Adrenal gland (tissue), 12 donors: ENCODE data around the gene THRAP3. TPM values are rescaled to one million over a fixed set of nuclear protein-coding genes. Genes with fewer than 3 reads are reported as not detected.
A peak's percentile ranks its signal among the peaks of the same experiment; 100 is the strongest.

ENCODE experiments used
- DNase-seq, 7 donors: peaks; one replicate each; pipeline ENCODE4 v3.0.0-alpha.2; 2019 to 2020
- H3K27ac ChIP-seq, 5 donors: fragments of 200-600 bp; sonication (generic) in 4 of 5; 1 replicate in 3 of 5; 2 replicates in 2 of 5; pipeline versions ENCODE4 v1.5.1 to v1.8.0; 2016 to 2020; ENCODE audit warnings: mild to moderate bottlenecking in 1 of 5
- H3K27me3 ChIP-seq: fragments of 200-600 bp; 2 replicates; pipeline ENCODE4 v1.8.0; 2021
- H3K36me3 ChIP-seq, 2 donors: fragments of 200-600 bp; replicated peaks in 1 of 2; 1 replicate in 1 of 2; 2 replicates in 1 of 2; pipeline versions ENCODE4 v1.5.1 to v1.8.0; 2018 to 2022
- H3K4me1 ChIP-seq, 2 donors: fragments of 200-600 bp; replicated peaks in 1 of 2; 1 replicate in 1 of 2; 2 replicates in 1 of 2; pipeline versions ENCODE4 v1.5.1 to v1.8.0; 2018 to 2021
- H3K4me3 ChIP-seq, 4 donors: fragments of 200-600 bp; sonication (generic) in 3 of 4; one replicate each; pipeline ENCODE4 v1.5.1; 2016 to 2018
- H3K9me3 ChIP-seq, 3 donors: fragments of 200-600 bp; sonication (generic) in 1 of 3; replicated peaks in 1 of 3; 1 replicate in 2 of 3; 2 replicates in 1 of 3; pipeline versions ENCODE4 v1.5.1 to v1.8.0; 2016 to 2021
- CTCF ChIP-seq, 6 experiments: fragments of 450-650 bp in 4 of 6; fragments of 200-600 bp in 2 of 6; sonication (generic) in 1 of 6; IDR thresholded peaks; 1 replicate in 5 of 6; 2 replicates in 1 of 6; pipeline versions ENCODE4 v1.5.1 to v1.8.0; 2016 to 2021; ENCODE audit warnings: antibody characterized with exemption in 6 of 6, mild to moderate bottlenecking in 2 of 6, moderate library complexity in 1 of 6
- POLR2A ChIP-seq, 2 donors: fragments of 450-650 bp; IDR thresholded peaks; one replicate each; pipeline ENCODE4 v1.6.1; 2017; ENCODE audit warnings: antibody characterized with exemption in 2 of 2, mild to moderate bottlenecking in 2 of 2, moderate library complexity in 1 of 2
- WGBS, 4 donors: extraction: QIAGEN DNeasy Blood & Tissue Kit in 2 of 4; methylation state at CpG; one replicate each; pipeline versions ENCODE4 v1.1.5 to v1.1.7; 2013 to 2017; 5-methylcytosine and 5-hydroxymethylcytosine counted together
- intact Hi-C, 2 donors: fragments of 100-400 bp; cut with DNase I; formaldehyde crosslinking; loops; one replicate each; pipeline versions ENCODE4 v1.14.1 to v1.15.0; 2022 to 2023
- polyA plus RNA-seq, 3 donors: library from polyadenylated mRNA; stranded (reverse); fragments of 200-250 nt in 2 of 3; fragments of 350-450 nt in 1 of 3; fragmentation: Illumina TruSeq in 1 of 3; extraction: RNeasy Lipid Tissue Mini Kit (QIAGEN cat#74804) in 1 of 3; gene quantifications; one replicate each; pipeline ENCODE4 v1.2.3, GENCODE V29; 2013 to 2014
- total RNA-seq, 9 donors: library from RNA; depleted of rRNA in 4 of 9; stranded (reverse); fragments of >200 nt in 4 of 9; fragments of 120-200 nt in 1 of 9; fragmentation: NEBNext Ultra II Directional in 1 of 9; extraction: Animal tissue kit (Norgen Biotek cat#: 25700) in 1 of 9; gene quantifications; one replicate each; pipeline versions ENCODE4 v1.1.0 to v1.2.4, GENCODE V29; 2013 to 2023
- donor health status: healthy with polysubstance abuse.
- donor health status: Bipolar disorder and iron deficiency.
- donor health status: DM: yes; HTN: yes; CAD: no.
- donor health status: DM: no; HTN: no; CAD: no.
- donor health status: DM: no; HTN: no; CAD: no.
- donor health status: DM: yes; HTN: yes; CAD: no.

Gene THRAP3
- total and polyA plus RNA-seq, 12 donors, result 34.4 to 120 (median 83.2) TPM

- H3K27me3 ChIP-seq, result no peaks in the 10 kb centered on the region
- no peak overlapping the region for H3K27ac ChIP-seq
- intact Hi-C loops, result no loop called here
- no peak for DNase-seq
- WGBS, 4 donors, result 90 to 93% (median 92%) methylated on average over 15 of the region's 15 CpGs
- H3K4me1 ChIP-seq, result peaks cover 4 to 9% of the 10 kb centered on the region in 2 donors
- H3K9me3 ChIP-seq, result no peaks in the 10 kb centered on the region
- H3K36me3 ChIP-seq, result no peaks in the 10 kb centered on the region
- TF ChIP-seq POLR2A (IDR thresholded peaks at IDR 0.05), result no peak
- no peak for TF ChIP-seq CTCF (IDR thresholded peaks at IDR 0.05)
- no peak overlapping the region for H3K4me3 ChIP-seq
These were observed 106.7 kb downstream of the THRAP3 start for GRCh38 chr1:36330940-36331339.

GRCh38 chr1:36337830-36338229 is 113.6 kb downstream of the THRAP3 start:
- 74 to 90% (median 77%) methylated on average over 6 of the region's 6 CpGs for WGBS, 4 donors
- intact Hi-C loops, result no loop called here
- Histone ChIP-seq H3K36me3 (no peaks in the 10 kb centered on the region), H3K9me3 (no peaks in the 10 kb centered on the region), H3K4me1 (peaks cover 18 to 19% of the 10 kb centered on the region in 2 donors), H3K27me3 (no peaks in the 10 kb centered on the region), H3K27ac (no peak overlapping the region), H3K4me3 (no peak overlapping the region)
- DNase-seq, result no peak
- TF ChIP-seq POLR2A (IDR thresholded peaks at IDR 0.05) (no peak), CTCF (IDR thresholded peaks at IDR 0.05) (no peak)

- intact Hi-C loops, result no loop called here
- TF ChIP-seq CTCF (IDR thresholded peaks at IDR 0.05), result no peak
- TF ChIP-seq POLR2A (IDR thresholded peaks at IDR 0.05), result no peak
- Histone ChIP-seq H3K27ac (peak overlapping the region in 3 of 5 donors; percentile 32 to 64 (median 64)), H3K9me3 (no peaks in the 10 kb centered on the region), H3K27me3 (no peaks in the 10 kb centered on the region), H3K36me3 (peaks cover 0 to 12% of the 10 kb centered on the region in 2 donors), H3K4me3 (no peak overlapping the region), H3K4me1 (peaks cover 19 to 24% of the 10 kb centered on the region in 2 donors)
- DNase-seq, result no peak
- 45 to 64% (median 55%) methylated on average over 4 to 7 of the region's 7 CpGs for WGBS, 4 donors
These were observed 115.0 kb downstream of the THRAP3 start for GRCh38 chr1:36339215-36339614.

GRCh38 chr1:36339615-36340014 is 115.4 kb downstream of the THRAP3 start:
- no peak overlapping the region for H3K4me3 ChIP-seq
- peaks cover 0 to 12% of the 10 kb centered on the region in 2 donors for H3K36me3 ChIP-seq
- no peaks in the 10 kb centered on the region for H3K27me3 ChIP-seq
- no peaks in the 10 kb centered on the region for H3K9me3 ChIP-seq
- TF ChIP-seq CTCF (IDR thresholded peaks at IDR 0.05), result no peak
- no peak for TF ChIP-seq POLR2A (IDR thresholded peaks at IDR 0.05)
- intact Hi-C loops, result loop anchor here (5.0 kb wide), 2 partner anchors 78 to 83 kb away; no protein-coding TSS in a partner anchor
- H3K27ac ChIP-seq, result peak overlapping the region in 4 of 5 donors; percentile 6 to 64 (median 48)
- DNase-seq, result peak in 6 of 7 donors; percentile 42 to 76 (median 73)
- peaks cover 19 to 24% of the 10 kb centered on the region in 2 donors for H3K4me1 ChIP-seq
- 42 to 49% (median 46%) methylated on average over 4 to 9 of the region's 9 CpGs for WGBS, 4 donors
